GM23338 (cell line): ENCODE results near the gene EXOC2. TPM values are rescaled to one million over a fixed set of nuclear protein-coding genes. Genes with fewer than 3 reads are reported as not detected.
A peak's percentile ranks its signal among the peaks of the same experiment; 100 is the strongest.

Source experiments
- ATAC-seq: fragments of 200-7000 bp; cut with Tn5 transposase; 3 replicates; pipeline ENCODE4 v1.9.1; 2020
- DNase-seq: peaks from one replicate; pipeline ENCODE4 v3.0.0-alpha.2; 2015; ENCODE audit warnings: low spot score
- H2AFZ ChIP-seq: fragments of 200-600 bp; sonication (generic); 2 replicates; pipeline ENCODE4 v1.8.0; 2016; ENCODE audit warnings: antibody characterized with exemption, mild to moderate bottlenecking, moderate library complexity
- H3F3A ChIP-seq: fragments of 200-600 bp; sonication (generic); replicated peaks from 2 replicates; pipeline ENCODE4 v1.8.0; 2017; ENCODE audit warnings: antibody characterized with exemption, mixed run types, low read depth
- H3K27ac ChIP-seq: fragments of 200-600 bp; sonication (generic); 2 replicates; pipeline ENCODE4 v1.6.1; 2016; ENCODE audit warnings: low read depth
- H3K27me3 ChIP-seq: fragments of 200-600 bp; sonication (generic); 2 replicates; pipeline ENCODE4 v1.8.0; 2016; ENCODE audit warnings: mild to moderate bottlenecking, mixed run types, moderate library complexity; ENCODE audit not compliant: insufficient read depth
- H3K36me3 ChIP-seq: fragments of 200-600 bp; sonication (generic); 2 replicates; pipeline ENCODE4 v1.8.0; 2016; ENCODE audit warnings: mild to moderate bottlenecking; ENCODE audit not compliant: insufficient read depth
- H3K4me1 ChIP-seq: fragments of 200-600 bp; sonication (generic); 2 replicates; pipeline ENCODE4 v1.8.0; 2016; ENCODE audit warnings: mild to moderate bottlenecking, moderate library complexity; ENCODE audit not compliant: insufficient read depth
- H3K4me2 ChIP-seq: fragments of 200-600 bp; sonication (generic); 2 replicates; pipeline ENCODE4 v1.7.1; 2017; ENCODE audit warnings: mixed run types
- H3K4me3 ChIP-seq: fragments of 200-600 bp; sonication (generic); 2 replicates; pipeline ENCODE4 v1.6.1; 2016; ENCODE audit warnings: mixed run types
- H3K79me2 ChIP-seq: fragments of 200-600 bp; sonication (generic); replicated peaks from 2 replicates; pipeline ENCODE4 v1.8.0; 2017; ENCODE audit warnings: mild to moderate bottlenecking; ENCODE audit not compliant: insufficient read depth
- H3K9me2 ChIP-seq: fragments of 200-600 bp; sonication (generic); 2 replicates; pipeline ENCODE4 v1.8.0; 2017; ENCODE audit not compliant: insufficient read depth
- H4K20me1 ChIP-seq: fragments of 200-600 bp; sonication (generic); replicated peaks from 2 replicates; pipeline ENCODE4 v1.8.0; 2017; ENCODE audit warnings: mild to moderate bottlenecking; ENCODE audit not compliant: insufficient read depth
- H3K27ac Mint-ChIP-seq: 2 replicates; pipeline ENCODE4 v1.8.0; 2020; ENCODE audit warnings: inconsistent platforms, mild to moderate bottlenecking, moderate library complexity, mixed read lengths
- H3K27me3 Mint-ChIP-seq: 3 replicates; pipeline ENCODE4 v1.8.0; 2022; ENCODE audit warnings: low read depth, mild to moderate bottlenecking, moderate library complexity, mixed read lengths, inconsistent platforms; ENCODE audit not compliant: insufficient read depth, poor library complexity
- H3K36me3 Mint-ChIP-seq: 3 replicates; pipeline ENCODE4 v1.8.0; 2021; ENCODE audit warnings: low read depth, mild to moderate bottlenecking, inconsistent platforms, moderate library complexity, mixed read lengths
- H3K4me1 Mint-ChIP-seq: 3 replicates; pipeline ENCODE4 v1.8.0; 2020; ENCODE audit warnings: mild to moderate bottlenecking, inconsistent platforms, mixed read lengths
- H3K4me3 Mint-ChIP-seq: 3 replicates; pipeline ENCODE4 v1.8.0; 2021; ENCODE audit warnings: moderate library complexity, mild to moderate bottlenecking, inconsistent platforms, mixed read lengths
- H3K9me3 Mint-ChIP-seq: 3 replicates; pipeline ENCODE4 v1.8.0; 2020; ENCODE audit warnings: moderate library complexity, mild to moderate bottlenecking, inconsistent platforms, mixed read lengths
- CREB1 ChIP-seq: fragments of 250-450 bp; sonication (Bioruptor Pico); IDR thresholded peaks from 2 replicates; pipeline ENCODE4 v1.5.0; 2020; ENCODE audit warnings: low read depth, mild to moderate bottlenecking, moderate library complexity
- EZH2 ChIP-seq: fragments of 200-600 bp; sonication (generic); IDR thresholded peaks from one replicate; pipeline ENCODE4 v1.8.0; 2017; ENCODE audit warnings: antibody characterized with exemption, mild to moderate bottlenecking, low read depth; ENCODE audit not compliant: unreplicated experiment
- JUNB ChIP-seq: IDR thresholded peaks from one replicate; pipeline ENCODE4 v1.6.1; 2016; ENCODE audit warnings: antibody characterized with exemption; ENCODE audit not compliant: unreplicated experiment
- NANOG ChIP-seq: IDR thresholded peaks from 2 replicates; pipeline ENCODE4 v1.6.1; 2016; ENCODE audit warnings: antibody characterized with exemption, borderline replicate concordance
- POLR2AphosphoS5 ChIP-seq: IDR thresholded peaks from 2 replicates; pipeline ENCODE4 v1.6.1; 2016; ENCODE audit warnings: antibody characterized with exemption, low read depth
- STAT1 ChIP-seq: IDR thresholded peaks from one replicate; pipeline ENCODE4 v1.6.1; 2016; ENCODE audit warnings: antibody characterized with exemption; ENCODE audit not compliant: unreplicated experiment
- ZNF114 ChIP-seq: fragments of 250-450 bp; sonication (Bioruptor Pico); IDR thresholded peaks from 2 replicates; pipeline ENCODE4 v1.5.0; 2020; ENCODE audit warnings: mild to moderate bottlenecking, moderate library complexity
- ZNF331 ChIP-seq: fragments of 250-450 bp; sonication (Bioruptor Pico); IDR thresholded peaks from 2 replicates; pipeline ENCODE4 v1.5.0; 2020; ENCODE audit warnings: low read depth, mild to moderate bottlenecking, moderate library complexity
- polyA plus RNA-seq: library from polyadenylated mRNA; unstranded; fragments of >200 nt; fragmentation: Nextera tagmentation; extraction: Ambion mirVana; gene quantifications from 2 replicates; pipeline ENCODE4 v1.2.1, GENCODE V29; 2016
- total RNA-seq: library from RNA; depleted of rRNA; stranded (reverse); fragments of >200 nt; shearing (Covaris generic); gene quantifications from 2 replicates; pipeline ENCODE4 v1.2.3, GENCODE V29; 2014
- TF ChIP-seq, protein P1 (sequence below): fragments of 250-450 bp; sonication (Bioruptor Pico); IDR thresholded peaks from 2 replicates; pipeline ENCODE4 v1.5.0; 2020; ENCODE audit warnings: mild to moderate bottlenecking, moderate library complexity
- TF ChIP-seq, protein P2 (sequence below): IDR thresholded peaks from 2 replicates; pipeline ENCODE4 v1.6.1; 2016; ENCODE audit warnings: antibody characterized with exemption
- TF ChIP-seq, protein P3 (sequence below), 2 experiments: fragments of 200-600 bp in 1 of 2; sonication (generic) in 1 of 2; conservative IDR thresholded peaks; 2 replicates each; pipeline versions ENCODE4 v1.5.1 to v1.6.1; 2016 to 2017; ENCODE audit warnings: antibody characterized with exemption in 2 of 2, low read depth in 2 of 2, mild to moderate bottlenecking in 2 of 2, moderate library complexity in 1 of 2

EXOC2 gene
- total and polyA plus RNA-seq, 2 experiments from 2014 or later = 28.7 to 93.6 TPM

DNA sequence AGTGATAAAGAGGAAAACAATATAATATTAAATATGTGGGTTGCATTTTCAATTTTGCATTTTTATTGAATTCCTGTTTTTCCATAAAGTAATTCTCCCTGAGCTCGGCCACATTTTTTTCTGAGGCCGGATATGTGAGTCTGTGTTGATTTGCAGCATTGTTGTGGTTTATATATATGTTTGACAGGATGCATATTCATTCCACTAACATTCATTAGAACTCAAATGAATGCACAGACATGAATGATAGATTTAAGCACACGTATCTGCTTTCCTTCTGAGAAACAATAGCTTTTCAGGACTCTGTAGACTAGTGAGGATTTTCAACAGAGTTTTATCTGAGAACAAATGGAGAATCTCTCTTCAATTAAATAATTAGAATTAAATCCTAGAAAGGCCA is 10.6 kb upstream of the EXOC2 start (continued):
- TF ChIP-seq, protein P1, sequence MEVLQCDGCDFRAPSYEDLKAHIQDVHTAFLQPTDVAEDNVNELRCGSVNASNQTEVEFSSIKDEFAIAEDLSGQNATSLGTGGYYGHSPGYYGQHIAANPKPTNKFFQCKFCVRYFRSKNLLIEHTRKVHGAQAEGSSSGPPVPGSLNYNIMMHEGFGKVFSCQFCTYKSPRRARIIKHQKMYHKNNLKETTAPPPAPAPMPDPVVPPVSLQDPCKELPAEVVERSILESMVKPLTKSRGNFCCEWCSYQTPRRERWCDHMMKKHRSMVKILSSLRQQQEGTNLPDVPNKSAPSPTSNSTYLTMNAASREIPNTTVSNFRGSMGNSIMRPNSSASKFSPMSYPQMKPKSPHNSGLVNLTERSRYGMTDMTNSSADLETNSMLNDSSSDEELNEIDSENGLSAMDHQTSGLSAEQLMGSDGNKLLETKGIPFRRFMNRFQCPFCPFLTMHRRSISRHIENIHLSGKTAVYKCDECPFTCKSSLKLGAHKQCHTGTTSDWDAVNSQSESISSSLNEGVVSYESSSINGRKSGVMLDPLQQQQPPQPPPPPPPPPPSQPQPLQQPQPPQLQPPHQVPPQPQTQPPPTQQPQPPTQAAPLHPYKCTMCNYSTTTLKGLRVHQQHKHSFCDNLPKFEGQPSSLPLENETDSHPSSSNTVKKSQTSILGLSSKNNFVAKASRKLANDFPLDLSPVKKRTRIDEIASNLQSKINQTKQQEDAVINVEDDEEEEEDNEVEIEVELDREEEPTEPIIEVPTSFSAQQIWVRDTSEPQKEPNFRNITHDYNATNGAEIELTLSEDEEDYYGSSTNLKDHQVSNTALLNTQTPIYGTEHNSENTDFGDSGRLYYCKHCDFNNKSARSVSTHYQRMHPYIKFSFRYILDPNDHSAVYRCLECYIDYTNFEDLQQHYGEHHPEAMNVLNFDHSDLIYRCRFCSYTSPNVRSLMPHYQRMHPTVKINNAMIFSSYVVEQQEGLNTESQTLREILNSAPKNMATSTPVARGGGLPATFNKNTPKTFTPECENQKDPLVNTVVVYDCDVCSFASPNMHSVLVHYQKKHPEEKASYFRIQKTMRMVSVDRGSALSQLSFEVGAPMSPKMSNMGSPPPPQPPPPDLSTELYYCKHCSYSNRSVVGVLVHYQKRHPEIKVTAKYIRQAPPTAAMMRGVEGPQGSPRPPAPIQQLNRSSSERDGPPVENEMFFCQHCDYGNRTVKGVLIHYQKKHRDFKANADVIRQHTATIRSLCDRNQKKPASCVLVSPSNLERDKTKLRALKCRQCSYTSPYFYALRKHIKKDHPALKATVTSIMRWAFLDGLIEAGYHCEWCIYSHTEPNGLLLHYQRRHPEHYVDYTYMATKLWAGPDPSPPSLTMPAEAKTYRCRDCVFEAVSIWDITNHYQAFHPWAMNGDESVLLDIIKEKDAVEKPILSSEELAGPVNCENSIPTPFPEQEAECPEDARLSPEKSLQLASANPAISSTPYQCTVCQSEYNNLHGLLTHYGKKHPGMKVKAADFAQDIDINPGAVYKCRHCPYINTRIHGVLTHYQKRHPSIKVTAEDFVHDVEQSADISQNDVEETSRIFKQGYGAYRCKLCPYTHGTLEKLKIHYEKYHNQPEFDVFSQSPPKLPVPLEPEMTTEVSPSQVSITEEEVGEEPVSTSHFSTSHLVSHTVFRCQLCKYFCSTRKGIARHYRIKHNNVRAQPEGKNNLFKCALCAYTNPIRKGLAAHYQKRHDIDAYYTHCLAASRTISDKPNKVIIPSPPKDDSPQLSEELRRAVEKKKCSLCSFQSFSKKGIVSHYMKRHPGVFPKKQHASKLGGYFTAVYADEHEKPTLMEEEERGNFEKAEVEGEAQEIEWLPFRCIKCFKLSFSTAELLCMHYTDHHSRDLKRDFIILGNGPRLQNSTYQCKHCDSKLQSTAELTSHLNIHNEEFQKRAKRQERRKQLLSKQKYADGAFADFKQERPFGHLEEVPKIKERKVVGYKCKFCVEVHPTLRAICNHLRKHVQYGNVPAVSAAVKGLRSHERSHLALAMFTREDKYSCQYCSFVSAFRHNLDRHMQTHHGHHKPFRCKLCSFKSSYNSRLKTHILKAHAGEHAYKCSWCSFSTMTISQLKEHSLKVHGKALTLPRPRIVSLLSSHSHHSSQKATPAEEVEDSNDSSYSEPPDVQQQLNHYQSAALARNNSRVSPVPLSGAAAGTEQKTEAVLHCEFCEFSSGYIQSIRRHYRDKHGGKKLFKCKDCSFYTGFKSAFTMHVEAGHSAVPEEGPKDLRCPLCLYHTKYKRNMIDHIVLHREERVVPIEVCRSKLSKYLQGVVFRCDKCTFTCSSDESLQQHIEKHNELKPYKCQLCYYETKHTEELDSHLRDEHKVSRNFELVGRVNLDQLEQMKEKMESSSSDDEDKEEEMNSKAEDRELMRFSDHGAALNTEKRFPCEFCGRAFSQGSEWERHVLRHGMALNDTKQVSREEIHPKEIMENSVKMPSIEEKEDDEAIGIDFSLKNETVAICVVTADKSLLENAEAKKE (CRISPR knock-in tag) = no peak
- TF ChIP-seq JUNB (no peak), POLR2AphosphoS5 (no peak), STAT1 (no peak), ZNF331 (CRISPR knock-in tag) (no peak), EZH2 (no peak), NANOG (no peak)

DNA sequence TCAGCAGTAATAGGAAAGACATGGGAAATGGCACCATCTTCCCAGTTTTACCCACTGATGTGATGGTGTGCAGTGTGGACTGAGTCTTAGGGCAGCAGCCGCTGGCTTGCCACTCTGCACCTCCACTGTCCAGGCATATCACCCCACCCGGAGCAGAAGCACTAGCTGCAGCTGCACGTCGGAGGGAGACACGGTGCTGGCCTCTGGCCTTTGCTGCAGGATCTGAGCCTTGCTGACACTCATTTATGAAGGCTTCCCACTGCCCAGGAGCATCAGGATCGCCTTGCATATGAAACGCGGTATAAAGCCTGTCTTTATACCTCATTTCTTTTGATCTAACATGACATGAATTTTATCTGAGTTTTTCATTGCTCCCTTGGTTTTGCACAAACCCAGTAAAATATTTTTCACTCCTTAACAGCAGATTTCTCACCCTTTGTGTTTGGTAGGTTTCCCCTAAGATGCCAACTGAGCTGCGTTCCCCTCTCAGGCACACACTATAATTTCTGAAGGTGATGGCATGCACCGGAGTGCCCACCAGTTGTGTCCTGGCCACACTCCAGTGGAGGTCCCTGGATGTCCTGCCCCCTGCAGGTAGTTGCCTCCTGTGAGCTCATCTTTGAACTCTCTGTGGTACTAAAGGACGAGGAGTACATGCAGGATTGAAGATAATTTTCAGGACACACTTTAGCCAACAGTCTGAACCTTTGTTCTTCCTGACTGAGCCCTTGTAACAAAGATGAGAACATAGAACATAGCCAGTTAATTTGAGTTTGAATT is 9.0 kb upstream of the EXOC2 start:
- Histone ChIP-seq H2AFZ (no peak overlapping the region), H3K4me1 (peaks cover 73% of the 10 kb centered on the region), H3K4me2 (peak overlapping the region; percentile 72), H4K20me1 (no peaks in the 10 kb centered on the region), H3K9me2 (no peaks in the 10 kb centered on the region), H3K4me3 (peak overlapping the region; percentile 40), H3K27ac (peak overlapping the region; percentile 65), H3K36me3 (no peaks in the 10 kb centered on the region), H3K27me3 (no peaks in the 10 kb centered on the region), H3K79me2 (peaks cover 5% of the 10 kb centered on the region; the same call in 1 of the 2 replicates), H3F3A (peaks cover 15% of the 10 kb centered on the region)
- DNase-seq = peak; percentile 54
- no peak overlapping the region for H3K4me3 Mint-ChIP-seq
- peaks cover 56% of the 10 kb centered on the region for H3K4me1 Mint-ChIP-seq
- TF ChIP-seq CREB1 (CRISPR knock-in tag) (no peak), ZNF331 (CRISPR knock-in tag) (no peak), EZH2 (no peak), ZNF114 (no peak)
- TF ChIP-seq, protein P2, sequence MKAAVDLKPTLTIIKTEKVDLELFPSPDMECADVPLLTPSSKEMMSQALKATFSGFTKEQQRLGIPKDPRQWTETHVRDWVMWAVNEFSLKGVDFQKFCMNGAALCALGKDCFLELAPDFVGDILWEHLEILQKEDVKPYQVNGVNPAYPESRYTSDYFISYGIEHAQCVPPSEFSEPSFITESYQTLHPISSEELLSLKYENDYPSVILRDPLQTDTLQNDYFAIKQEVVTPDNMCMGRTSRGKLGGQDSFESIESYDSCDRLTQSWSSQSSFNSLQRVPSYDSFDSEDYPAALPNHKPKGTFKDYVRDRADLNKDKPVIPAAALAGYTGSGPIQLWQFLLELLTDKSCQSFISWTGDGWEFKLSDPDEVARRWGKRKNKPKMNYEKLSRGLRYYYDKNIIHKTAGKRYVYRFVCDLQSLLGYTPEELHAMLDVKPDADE = no peak
- TF ChIP-seq, protein P3, sequence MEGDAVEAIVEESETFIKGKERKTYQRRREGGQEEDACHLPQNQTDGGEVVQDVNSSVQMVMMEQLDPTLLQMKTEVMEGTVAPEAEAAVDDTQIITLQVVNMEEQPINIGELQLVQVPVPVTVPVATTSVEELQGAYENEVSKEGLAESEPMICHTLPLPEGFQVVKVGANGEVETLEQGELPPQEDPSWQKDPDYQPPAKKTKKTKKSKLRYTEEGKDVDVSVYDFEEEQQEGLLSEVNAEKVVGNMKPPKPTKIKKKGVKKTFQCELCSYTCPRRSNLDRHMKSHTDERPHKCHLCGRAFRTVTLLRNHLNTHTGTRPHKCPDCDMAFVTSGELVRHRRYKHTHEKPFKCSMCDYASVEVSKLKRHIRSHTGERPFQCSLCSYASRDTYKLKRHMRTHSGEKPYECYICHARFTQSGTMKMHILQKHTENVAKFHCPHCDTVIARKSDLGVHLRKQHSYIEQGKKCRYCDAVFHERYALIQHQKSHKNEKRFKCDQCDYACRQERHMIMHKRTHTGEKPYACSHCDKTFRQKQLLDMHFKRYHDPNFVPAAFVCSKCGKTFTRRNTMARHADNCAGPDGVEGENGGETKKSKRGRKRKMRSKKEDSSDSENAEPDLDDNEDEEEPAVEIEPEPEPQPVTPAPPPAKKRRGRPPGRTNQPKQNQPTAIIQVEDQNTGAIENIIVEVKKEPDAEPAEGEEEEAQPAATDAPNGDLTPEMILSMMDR (conservative IDR thresholded peaks at IDR 0.05; ENCODE audit: low read depth in 2 of 2) = peak; percentile 64
- peaks cover 12% of the 10 kb centered on the region for H3K27me3 Mint-ChIP-seq
- H3K36me3 Mint-ChIP-seq = no peaks in the 10 kb centered on the region; the same call in 2 of the 3 replicates
- H3K27ac Mint-ChIP-seq = peak overlapping the region; percentile 45; the same call in 1 of the 2 replicates
- no peaks in the 10 kb centered on the region for H3K9me3 Mint-ChIP-seq
- ATAC-seq = peak; percentile 69
